T-helper 22 cell (primary cell): ENCODE results near the gene LSAMP.

Experiments
- DNase-seq: peaks from one replicate; pipeline ENCODE4 v3.0.0-alpha.2; 2020; ENCODE audit warnings: low read depth

LSAMP gene

GRCh38 chr3:116445311-116445841 is at the start of gene LSAMP:
Gene LSAMP, minus strand, starts transcription at chr3:116445487.
- DNase-seq = no peak

GRCh38 chr3:116492379-116492778 is 47.1 kb upstream of the LSAMP start:
- no peak for DNase-seq

DNA sequence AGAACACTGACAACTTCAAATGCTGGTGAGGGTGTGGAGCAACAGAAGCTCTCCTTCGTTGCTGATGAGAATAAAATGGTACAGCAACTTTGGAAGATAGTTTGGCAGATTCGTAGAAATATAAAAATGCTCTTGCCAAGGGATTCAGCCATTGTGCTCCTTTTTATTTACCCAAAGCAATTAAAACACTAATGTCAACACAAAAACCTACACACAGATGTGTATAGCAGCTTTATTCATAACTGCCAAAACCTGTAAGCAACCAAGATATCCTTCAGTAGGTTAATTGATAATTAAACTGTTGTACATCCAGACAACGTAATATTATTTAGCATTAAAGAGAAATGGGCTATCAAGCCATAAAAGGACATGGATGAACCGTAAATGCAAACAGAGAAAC is 37.8 kb upstream of the LSAMP start:
- DNase-seq = no peak

DNA sequence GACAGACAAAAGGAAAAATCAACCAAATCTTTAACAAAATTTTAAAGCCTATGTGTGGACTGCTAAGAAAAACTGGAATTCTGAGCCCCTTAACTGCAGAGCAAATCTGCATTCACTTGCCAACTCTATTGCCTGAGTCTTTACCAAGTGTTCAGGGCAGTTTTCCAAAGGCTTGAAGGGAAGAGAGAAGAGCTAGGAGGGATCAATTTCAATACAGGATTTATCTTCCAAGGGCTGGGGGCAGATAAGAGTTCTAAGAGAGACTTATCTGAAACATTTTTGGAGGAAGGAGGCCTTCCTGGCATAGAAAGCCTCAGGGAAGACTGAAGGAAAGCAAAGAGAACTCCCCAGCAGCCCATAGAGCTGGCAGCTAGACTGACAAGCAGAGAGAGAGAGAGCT is 31.4 kb upstream of the LSAMP start:
- DNase-seq = no peak

- DNase-seq = no peak
Observed at GRCh38 chr3:116474801-116475200, 29.5 kb upstream of the LSAMP start.

DNA sequence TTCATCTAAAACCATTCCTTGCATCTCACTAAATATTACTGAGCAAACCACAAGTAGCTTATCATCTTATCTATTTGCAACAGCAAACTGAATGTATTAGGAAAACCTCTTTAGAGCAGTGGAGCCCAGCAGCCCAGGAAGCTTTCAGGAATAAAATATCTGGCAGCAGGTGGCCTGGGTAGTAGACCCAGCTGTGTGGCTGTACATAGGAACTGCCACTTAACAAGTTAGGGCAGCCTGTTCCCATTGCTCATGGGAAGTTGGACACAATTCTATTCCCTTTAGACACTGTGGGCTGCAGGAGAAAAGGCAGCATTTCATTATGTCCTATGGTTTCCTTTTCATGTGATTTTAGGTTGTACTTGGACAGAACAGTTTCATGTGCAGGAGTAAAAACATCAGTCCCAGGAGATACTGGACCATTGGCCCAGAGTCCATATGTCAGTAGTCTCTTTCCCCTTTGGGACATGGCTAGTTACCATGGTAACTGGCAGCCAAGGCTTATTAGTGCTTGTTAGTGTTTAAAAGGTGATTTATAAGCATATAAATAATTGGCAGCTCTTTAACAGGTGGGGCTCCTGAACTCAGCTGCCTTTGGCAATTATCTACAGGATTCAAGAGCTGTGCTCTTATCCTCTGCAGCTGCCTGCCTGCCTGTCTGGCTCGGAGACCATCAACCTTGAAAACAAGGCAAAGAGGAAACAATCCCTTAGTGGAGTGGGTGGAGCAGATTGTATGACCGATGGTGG is 28.9 kb upstream of the LSAMP start:
- no peak for DNase-seq

- no peak for DNase-seq
Observed at GRCh38 chr3:116473602-116474001, 28.3 kb upstream of the LSAMP start.

GRCh38 chr3:116470605-116471197 is 25.4 kb upstream of the LSAMP start:
- DNase-seq = no peak

DNA sequence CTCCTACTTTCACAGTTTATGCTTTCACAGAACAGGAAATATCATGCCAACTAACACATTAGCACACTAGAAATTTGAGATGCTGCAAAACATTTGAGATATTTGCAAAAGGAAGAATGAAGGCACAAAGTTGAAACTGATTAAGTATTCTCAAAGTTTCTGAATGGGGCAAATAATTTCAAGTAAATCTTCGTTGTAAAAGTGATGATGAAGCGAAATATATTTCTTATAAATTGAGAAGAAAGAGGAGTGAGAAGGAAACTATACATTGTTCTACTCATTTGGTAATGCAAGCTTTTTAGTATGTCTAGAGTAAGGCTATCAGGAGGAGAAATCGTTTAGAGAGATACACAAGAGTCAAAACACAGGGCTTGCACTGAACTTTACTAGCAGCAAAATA is 24.3 kb upstream of the LSAMP start:
- no peak for DNase-seq

DNA sequence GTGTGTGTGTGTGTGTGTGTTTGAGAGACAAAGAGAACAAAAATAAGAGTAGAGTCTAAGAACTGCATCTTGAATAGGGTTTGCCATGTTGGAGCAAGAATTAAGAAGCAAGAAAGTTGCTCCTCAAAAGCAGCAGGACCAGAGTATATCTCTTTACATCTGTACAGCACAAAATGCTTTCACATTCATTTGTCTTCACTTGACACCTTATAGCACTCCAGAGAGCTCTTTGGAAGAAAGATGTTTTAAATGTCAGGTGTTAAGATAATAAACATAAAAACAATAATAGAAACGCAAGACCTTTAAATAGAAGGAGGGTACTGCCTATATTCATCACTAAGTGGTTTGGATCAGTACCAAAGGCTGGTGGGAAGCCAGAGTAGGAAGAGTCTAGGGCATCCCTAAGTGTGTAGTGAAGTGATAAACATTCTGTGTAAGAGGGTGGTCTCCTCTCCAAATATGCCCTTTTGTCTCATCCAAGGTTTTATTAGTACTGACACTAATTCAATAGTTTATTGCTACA is 19.1 kb upstream of the LSAMP start:
- no peak for DNase-seq

GRCh38 chr3:116453666-116454346 is 8.5 kb upstream of the LSAMP start:
- no peak for DNase-seq

DNA sequence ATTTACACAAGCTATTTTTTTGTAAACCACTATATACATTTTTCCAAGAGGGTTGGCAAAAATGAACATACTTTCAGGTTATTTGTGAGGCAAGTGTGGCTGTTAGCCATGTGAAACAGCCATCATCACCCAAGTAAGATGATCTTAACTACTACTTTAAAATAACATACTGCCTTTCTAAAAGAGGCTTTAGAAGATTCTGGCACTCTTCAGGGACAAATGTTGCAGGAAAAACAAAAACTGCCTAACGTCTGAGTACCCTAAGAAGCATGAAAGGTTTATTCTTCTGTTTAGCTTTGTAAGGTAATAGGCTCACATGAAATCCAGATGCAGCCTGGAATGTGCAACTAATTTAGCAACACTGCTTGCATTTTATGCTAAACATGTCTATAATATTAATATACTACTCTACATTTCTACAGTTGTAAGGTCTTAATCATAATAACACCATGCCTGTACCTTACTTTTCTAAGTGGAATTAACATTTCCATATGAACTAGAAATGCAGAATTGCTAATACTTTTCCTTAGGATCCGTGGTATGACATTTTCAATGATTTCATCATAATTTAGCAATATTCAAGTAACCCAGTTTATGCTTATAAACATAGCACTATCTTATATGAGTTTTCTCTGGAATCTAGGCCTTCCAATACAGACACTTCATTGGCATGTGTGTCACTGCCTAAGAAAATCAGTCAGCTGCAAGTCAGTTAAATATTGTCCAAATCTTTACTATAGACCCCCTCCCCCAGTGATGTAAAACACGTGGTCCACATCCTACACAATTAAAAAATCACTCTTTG is 4.5 kb upstream of the LSAMP start:
- DNase-seq = no peak

GRCh38 chr3:116445990-116446389 is 703 bp upstream of the LSAMP start:
- no peak for DNase-seq

DNA sequence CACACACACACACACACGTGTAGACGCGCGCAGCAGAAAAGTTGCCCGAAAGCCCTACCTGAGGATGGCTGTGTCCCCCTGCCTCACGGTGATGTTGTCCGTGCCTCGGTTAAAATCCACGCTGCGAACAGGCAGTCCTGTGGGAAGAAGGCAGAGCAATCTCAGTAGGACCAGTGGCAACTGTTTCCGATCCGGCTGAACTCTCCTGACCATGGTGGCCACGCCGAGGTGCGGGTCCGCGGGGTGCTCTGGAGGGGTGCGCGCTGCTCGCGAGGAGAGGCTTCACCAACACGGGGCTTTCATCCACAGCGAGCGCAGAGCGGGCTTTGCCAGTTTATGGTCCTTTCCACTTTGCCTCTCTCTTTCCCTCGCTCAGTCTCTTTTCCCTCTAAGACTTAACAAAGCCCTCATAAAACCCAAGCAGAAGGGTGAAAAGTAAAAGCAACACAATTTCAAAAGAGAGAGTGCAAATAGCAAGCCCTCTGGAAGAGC is 422 bp downstream of the LSAMP start:
- DNase-seq = no peak

- DNase-seq = no peak
Observed at GRCh38 chr3:116444115-116444747, 1.1 kb downstream of the LSAMP start.

DNA sequence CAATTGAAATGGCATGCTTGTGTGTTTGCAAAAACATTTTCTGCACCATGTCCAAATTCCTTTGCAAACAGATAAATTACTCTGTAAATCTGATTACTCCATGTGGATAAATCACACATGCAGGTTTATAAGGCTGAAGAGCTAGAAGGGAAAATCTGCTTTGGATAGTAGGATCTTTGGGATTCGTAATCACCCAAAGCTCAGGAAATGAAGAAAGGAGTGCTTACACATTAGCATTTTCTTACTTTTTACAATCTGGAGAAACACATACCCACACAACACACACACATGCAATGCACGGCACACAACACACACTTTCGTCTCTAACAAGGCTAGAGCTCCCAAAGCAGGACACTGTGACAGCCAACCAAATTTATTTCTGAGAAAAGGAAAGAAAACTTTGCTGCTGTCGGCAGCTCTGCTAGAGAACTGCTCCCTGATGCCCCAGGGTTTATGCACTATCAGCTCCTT is 2.1 kb downstream of the LSAMP start:
- DNase-seq = no peak

DNA sequence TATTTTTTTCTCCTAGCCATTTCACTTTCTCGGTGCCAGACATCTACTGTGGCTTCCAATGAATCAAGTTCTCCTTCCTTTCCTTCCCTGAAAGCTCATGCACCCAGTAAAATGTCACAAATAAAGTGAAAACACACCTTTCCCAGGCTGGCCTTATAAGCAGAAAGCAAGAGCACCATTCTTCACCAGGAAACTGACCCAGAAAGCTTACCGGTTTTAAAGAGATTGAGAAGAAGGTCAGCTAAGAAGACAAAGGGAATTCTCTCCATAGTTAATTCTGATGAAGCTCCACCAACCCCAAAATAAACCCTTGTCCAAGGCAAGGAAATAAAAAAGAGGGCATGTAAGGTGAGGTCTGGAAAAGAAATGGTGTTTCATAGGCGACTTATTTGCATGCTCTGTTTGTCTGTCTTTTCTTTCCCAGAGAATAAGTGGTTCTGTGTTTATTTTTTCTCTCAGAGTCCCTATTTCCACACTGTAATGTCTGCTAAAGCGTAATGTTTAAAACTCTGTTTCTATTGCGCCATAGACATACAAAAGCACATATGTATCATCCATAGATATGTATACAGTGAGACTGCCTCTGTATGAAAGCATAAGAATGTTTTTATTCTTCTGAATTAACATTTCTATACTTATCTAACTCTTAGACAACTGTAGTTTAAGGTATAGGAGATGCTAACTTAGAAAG is 2.8 kb downstream of the LSAMP start:
- no peak for DNase-seq

DNA sequence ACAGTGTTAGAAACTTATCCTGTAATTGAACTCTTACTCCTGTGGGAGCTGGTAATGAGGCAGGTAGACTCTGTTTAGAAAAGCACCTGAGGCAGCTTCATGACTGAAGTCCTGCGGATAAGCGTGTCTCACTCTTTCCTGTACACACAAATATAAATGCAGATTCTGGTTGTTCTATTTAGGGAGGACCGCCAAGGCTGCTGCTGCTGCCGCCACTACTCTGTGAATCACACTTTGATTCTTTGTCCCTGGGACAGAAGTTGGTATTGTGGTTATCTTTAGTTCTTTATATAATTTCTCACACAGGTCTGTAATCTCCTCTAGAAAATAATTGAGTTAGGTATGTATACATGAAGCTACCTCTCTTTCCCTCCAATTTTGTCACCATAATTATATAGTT is 3.6 kb downstream of the LSAMP start:
- DNase-seq = no peak

DNA sequence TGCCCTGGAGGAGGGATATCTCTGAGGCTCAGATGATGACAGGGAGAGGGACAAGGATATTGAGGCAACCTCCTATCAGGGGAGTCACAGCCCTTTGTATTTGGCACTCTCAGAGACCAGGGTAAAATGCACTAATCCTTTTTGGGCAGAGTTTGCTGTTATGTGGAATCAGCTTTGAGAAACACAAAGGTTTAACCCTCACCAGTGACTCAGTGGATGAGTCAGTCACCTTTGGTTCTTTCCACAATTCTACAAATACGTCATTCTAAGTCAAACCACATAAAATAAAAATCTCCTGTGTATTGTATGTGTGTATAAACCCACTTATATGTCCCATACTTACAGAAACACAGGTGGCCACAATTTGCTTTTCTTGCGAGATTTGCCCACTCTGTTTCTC is 5.1 kb downstream of the LSAMP start:
- DNase-seq = no peak

GRCh38 chr3:116433552-116433951 is 11.7 kb downstream of the LSAMP start:
- DNase-seq = no peak

DNA sequence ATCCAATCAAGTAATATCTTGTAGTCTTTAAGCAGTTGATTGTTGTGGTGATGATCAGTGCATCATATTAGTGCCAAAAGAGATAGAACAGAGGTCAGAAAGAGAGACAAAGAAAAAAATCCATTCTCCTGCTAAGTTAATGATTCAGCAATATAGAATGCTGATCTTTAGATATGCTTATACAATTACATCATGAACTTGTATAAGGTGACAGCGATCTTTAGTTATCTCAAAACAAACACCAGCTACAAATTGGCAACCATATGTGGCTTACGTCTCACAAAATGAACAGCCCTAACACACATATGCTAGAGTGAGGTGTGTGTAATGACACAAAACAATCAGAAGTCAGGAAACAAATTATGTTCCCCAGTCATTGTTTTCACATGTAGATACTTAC is 12.5 kb downstream of the LSAMP start:
- no peak for DNase-seq
